GM15510 (cell line): ENCODE data around the gene GDA.

ENCODE experiments used
- POLR2A ChIP-seq: IDR thresholded peaks from 3 replicates; pipeline ENCODE4 v1.6.1; 2011; ENCODE audit warnings: borderline replicate concordance; ENCODE audit not compliant: insufficient read length; ENCODE audit errors: extremely low read depth

The GDA gene

GRCh38 chr9:72165821-72166547 lies 16.7 kb downstream of the GDA start:
- TF ChIP-seq POLR2A: no peak

DNA sequence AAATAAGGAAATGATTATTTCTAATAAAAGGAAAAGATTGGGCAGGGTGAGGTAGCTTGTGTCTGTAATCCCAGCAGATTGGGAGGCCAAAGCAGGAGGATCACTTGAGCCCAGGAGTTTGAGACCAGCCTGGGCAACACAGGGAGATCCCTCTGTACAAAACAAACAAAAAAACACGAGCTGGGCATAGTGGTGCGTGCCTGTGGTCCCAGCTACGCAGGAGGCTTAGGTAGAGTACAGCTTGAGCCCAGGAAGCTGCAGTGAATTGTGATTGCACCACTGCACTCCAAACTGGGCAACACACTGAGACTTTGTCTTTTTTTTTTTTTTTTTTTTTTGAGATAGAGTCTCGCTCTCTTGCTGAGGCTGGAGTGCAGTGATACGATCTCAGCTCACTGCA lies 18.8 kb downstream of the GDA start:
- TF ChIP-seq POLR2A: no peak

- TF ChIP-seq POLR2A: no peak
These were observed 19.9 kb downstream of the GDA start for GRCh38 chr9:72169178-72169577.

- no peak for TF ChIP-seq POLR2A
These were observed 23.8 kb downstream of the GDA start for GRCh38 chr9:72173080-72173479.

- no peak for TF ChIP-seq POLR2A
These were observed 36.3 kb downstream of the GDA start for GRCh38 chr9:72185561-72185960.

- TF ChIP-seq POLR2A: no peak
These were observed 38.0 kb downstream of the GDA start for GRCh38 chr9:72187121-72187695.

DNA sequence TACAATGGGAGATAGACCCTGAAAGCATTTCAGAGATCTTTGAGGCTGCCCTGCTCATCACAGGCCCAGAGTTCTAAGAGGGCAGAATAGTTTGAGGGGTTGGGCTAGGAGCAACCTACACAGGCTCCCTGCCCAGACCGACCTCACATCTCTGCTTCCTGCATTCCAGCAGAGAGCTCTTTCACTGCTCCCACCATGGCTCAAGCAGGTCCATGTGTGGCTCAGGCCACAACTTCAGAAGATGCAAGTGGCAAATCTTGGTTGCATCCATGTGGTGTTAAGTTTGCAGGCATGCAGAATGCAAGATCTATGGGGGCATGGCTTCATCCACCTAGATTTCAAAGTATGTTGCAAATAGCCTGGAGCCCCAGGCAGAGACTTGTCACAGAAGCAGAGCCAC lies 39.0 kb downstream of the GDA start:
- TF ChIP-seq POLR2A: no peak

- no peak for TF ChIP-seq POLR2A
These were observed 44.2 kb downstream of the GDA start for GRCh38 chr9:72193478-72193881.

- TF ChIP-seq POLR2A: no peak
These were observed 50.0 kb downstream of the GDA start for GRCh38 chr9:72199238-72199637.

DNA sequence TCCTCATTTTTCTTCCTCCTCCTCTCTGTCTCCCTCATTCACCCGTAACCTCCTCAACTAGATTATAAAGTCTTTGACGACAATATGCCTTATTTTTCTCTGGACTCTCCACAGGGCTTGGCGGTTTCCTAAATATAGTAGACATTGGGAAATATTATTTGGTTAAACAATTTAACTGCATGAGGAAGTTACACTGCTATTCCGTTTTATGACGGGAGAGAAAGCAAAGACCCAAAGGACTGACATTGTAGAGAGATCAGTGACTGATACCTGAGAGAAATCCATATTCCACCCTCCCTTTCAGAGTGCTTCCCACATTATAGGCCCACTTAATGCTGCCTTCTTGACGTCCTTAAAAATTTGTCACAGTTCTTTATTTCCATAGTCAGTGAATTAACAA lies 51.2 kb downstream of the GDA start:
- TF ChIP-seq POLR2A: no peak

DNA sequence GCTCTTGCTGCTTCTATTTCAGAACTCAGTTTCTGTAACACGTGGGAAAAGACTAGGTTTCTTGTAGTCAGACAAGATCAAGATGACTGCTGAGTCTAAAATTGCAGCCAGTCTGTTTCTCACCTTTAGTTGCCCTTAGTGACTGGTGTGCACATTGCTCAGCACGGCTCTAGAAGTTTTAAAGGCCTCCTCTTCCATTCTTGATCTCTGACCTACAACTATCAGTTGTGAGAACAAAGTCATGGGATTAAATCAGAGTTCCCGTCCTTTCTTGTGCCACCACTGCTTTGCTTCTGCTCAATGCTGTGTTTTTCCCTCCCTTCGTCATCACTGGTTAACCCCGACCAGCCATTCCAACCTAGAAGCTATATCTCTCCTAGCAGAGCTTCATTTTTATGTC lies 52.8 kb downstream of the GDA start:
- TF ChIP-seq POLR2A: no peak

DNA sequence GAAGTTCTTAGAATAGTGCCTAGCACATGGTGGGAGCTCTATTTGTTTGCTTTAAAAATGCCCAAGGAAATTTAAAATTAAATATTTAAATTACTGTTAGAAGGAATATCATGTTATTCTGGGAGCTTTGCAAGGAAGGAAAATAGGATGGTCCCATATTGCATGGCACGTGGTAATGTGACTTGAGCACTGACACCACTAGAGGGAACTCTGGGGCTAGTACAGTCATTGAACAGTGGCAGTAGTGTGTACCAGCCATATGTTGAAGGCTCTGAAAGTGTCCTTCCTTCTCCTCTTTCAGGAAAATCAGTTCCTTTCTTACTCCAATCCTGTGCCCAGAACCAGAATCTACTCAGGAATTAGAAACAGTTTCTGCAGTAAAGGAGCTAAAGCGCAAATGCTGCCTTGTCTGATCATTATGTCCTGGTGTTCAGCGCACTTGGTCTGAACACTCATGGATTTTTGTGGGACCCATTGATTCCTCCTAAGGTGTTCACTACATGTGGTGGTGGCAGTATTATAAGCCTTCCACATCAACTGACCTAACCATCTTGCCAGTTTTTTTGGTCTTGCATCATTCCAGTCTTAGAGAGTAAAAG lies 54.1 kb downstream of the GDA start:
- no peak for TF ChIP-seq POLR2A

- TF ChIP-seq POLR2A: no peak
These were observed 54.8 kb downstream of the GDA start for GRCh38 chr9:72204062-72204461.

DNA sequence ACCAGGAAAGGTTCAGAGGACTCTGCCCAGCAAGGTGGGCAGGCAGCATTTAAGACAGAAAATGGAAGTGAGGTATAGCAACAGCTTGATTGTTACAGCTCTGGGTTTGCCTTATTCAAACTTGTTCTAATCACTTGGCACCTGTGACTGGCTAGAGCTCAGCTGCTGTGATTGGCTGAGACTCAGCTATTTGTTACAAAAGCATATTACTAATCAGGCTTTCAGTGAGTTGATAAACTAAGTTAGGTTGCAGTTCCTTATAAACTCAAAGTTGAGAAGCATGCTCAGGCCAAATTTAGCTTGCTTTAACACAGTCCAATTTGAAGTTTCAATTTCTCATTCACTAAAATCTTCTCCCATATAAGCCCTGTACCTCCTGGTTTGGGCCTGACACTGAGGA lies 56.3 kb downstream of the GDA start:
- TF ChIP-seq POLR2A: no peak

DNA sequence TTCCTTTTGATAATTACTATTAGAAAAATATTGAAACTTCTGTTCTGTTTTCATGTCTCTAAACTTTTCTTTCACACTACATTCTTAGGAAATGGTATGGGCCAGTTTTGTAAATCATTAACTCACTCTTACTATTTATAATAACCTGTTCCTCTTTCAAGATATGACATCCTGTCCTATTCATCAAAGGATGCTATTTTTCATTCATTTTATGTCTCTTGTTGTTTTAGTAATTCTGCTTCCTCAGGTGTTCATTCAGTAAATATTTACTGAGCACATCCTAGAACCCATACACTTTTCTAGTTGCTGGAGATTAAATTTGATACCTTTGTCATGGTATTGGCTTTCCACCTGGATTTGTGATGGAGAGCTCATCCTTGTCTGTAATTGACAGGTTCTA lies 58.0 kb downstream of the GDA start:
- no peak for TF ChIP-seq POLR2A

- no peak for TF ChIP-seq POLR2A
These were observed 61.3 kb downstream of the GDA start for GRCh38 chr9:72210522-72210921.

DNA sequence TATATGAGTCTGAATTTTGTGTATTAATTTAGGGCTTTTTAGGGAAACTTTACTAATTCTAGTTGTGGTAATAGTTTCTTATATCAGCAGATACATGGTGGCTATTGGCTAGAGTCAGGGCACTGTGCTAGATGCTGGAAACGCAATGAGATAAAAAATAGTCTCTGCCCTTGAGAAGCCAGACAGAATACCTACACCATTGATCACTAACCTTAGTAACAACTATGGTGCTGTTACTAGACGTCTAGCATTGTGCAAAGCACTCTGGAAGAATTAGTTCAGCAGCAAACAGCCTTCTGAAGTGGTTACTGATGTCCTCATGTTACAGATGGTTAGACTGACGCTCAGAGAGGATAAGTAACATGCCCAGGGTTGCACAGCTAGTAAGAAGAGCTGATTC lies 61.8 kb downstream of the GDA start:
- no peak for TF ChIP-seq POLR2A

GRCh38 chr9:72213906-72214305 lies 64.7 kb downstream of the GDA start:
- TF ChIP-seq POLR2A: no peak
